ENCODE measurements around the gene LRRC74A. TPM values are rescaled to one million over a fixed set of nuclear protein-coding genes. Genes with fewer than 3 reads are reported as not detected.
A peak's percentile ranks its signal among the peaks of the same experiment; 100 is the strongest.

The LRRC74A gene
- total and polyA plus RNA-seq, 4 donors: 0.26 TPM; not detected in 3

GRCh38 chr14:76827696-76828296, 1.6 kb downstream of the LRRC74A start:
- Histone ChIP-seq H3K4me1 (ENCODE audit: control insufficient read depth, insufficient read depth, low read length) (peaks cover 35% of the 10 kb centered on the region), H3K9me3 (ENCODE audit: control insufficient read depth, insufficient read depth, low read length) (no peaks in the 10 kb centered on the region), H3K27me3 (ENCODE audit: control insufficient read depth, insufficient read depth, low read length) (no peaks in the 10 kb centered on the region), H3K36me3 (ENCODE audit: control insufficient read depth, insufficient read depth, low read length) (no peaks in the 10 kb centered on the region), H3K27ac (ENCODE audit: low read depth, low read length) (peak overlapping the region; percentile 48), H3K4me3 (ENCODE audit: low read depth, low read length) (no peak overlapping the region)
- WGBS (ENCODE audit: insufficient coverage): 60% methylated on average over 6 of the region's 9 CpGs
- DNase-seq (ENCODE audit: low read depth in 4 of 6, low spot score in 6 of 6): peak in 1 of 6 donors; percentile 3

- no peaks in the 10 kb centered on the region for H3K36me3 ChIP-seq (ENCODE audit: control insufficient read depth, insufficient read depth, low read length)
- H3K27me3 ChIP-seq (ENCODE audit: control insufficient read depth, insufficient read depth, low read length): no peaks in the 10 kb centered on the region
- WGBS (ENCODE audit: insufficient coverage): 52% methylated on average over 16 of the region's 17 CpGs
- no peak overlapping the region for H3K4me3 ChIP-seq (ENCODE audit: low read depth, low read length)
- peak in 1 of 6 donors; percentile 12 for DNase-seq (ENCODE audit: low read depth in 4 of 6, low spot score in 6 of 6)
- peak overlapping the region; percentile 48 for H3K27ac ChIP-seq (ENCODE audit: low read depth, low read length)
- no peaks in the 10 kb centered on the region for H3K9me3 ChIP-seq (ENCODE audit: control insufficient read depth, insufficient read depth, low read length)
- H3K4me1 ChIP-seq (ENCODE audit: control insufficient read depth, insufficient read depth, low read length): peaks cover 35% of the 10 kb centered on the region
Measured at GRCh38 chr14:76828339-76829012, 2.3 kb downstream of the LRRC74A start.

- Histone ChIP-seq H3K4me1 (ENCODE audit: control insufficient read depth, insufficient read depth, low read length) (peaks cover 35% of the 10 kb centered on the region), H3K36me3 (ENCODE audit: control insufficient read depth, insufficient read depth, low read length) (no peaks in the 10 kb centered on the region), H3K27ac (ENCODE audit: low read depth, low read length) (no peak overlapping the region), H3K4me3 (ENCODE audit: low read depth, low read length) (no peak overlapping the region), H3K27me3 (ENCODE audit: control insufficient read depth, insufficient read depth, low read length) (no peaks in the 10 kb centered on the region), H3K9me3 (ENCODE audit: control insufficient read depth, insufficient read depth, low read length) (no peaks in the 10 kb centered on the region)
- DNase-seq (ENCODE audit: low read depth in 4 of 6, low spot score in 6 of 6): no peak
- WGBS (ENCODE audit: insufficient coverage): 48% methylated on average over 3 of the region's 3 CpGs
Measured at GRCh38 chr14:76829013-76829365, 2.8 kb downstream of the LRRC74A start.

GRCh38 chr14:76829650-76830421, 3.6 kb downstream of the LRRC74A start:
- 15% methylated on average over 4 of the region's 7 CpGs for WGBS (ENCODE audit: insufficient coverage)
- H3K9me3 ChIP-seq (ENCODE audit: control insufficient read depth, insufficient read depth, low read length): no peaks in the 10 kb centered on the region
- no peaks in the 10 kb centered on the region for H3K36me3 ChIP-seq (ENCODE audit: control insufficient read depth, insufficient read depth, low read length)
- peak overlapping the region; percentile 78 for H3K27ac ChIP-seq (ENCODE audit: low read depth, low read length)
- peak in 4 of 6 donors; percentile 35 to 91 (median 70) for DNase-seq (ENCODE audit: low read depth in 4 of 6, low spot score in 6 of 6)
- H3K27me3 ChIP-seq (ENCODE audit: control insufficient read depth, insufficient read depth, low read length): no peaks in the 10 kb centered on the region
- peaks cover 35% of the 10 kb centered on the region for H3K4me1 ChIP-seq (ENCODE audit: control insufficient read depth, insufficient read depth, low read length)
- H3K4me3 ChIP-seq (ENCODE audit: low read depth, low read length): no peak overlapping the region

GRCh38 chr14:76830556-76830955, 4.3 kb downstream of the LRRC74A start:
- H3K27me3 ChIP-seq (ENCODE audit: control insufficient read depth, insufficient read depth, low read length): no peaks in the 10 kb centered on the region
- no peak for DNase-seq (ENCODE audit: low read depth in 4 of 6, low spot score in 6 of 6)
- no peaks in the 10 kb centered on the region for H3K36me3 ChIP-seq (ENCODE audit: control insufficient read depth, insufficient read depth, low read length)
- no peak overlapping the region for H3K4me3 ChIP-seq (ENCODE audit: low read depth, low read length)
- H3K9me3 ChIP-seq (ENCODE audit: control insufficient read depth, insufficient read depth, low read length): no peaks in the 10 kb centered on the region
- peak overlapping the region; percentile 78 for H3K27ac ChIP-seq (ENCODE audit: low read depth, low read length)
- WGBS (ENCODE audit: insufficient coverage): 40% methylated on average over 1 of the region's 4 CpGs
- H3K4me1 ChIP-seq (ENCODE audit: control insufficient read depth, insufficient read depth, low read length): peaks cover 35% of the 10 kb centered on the region

GRCh38 chr14:76832503-76832988, 6.3 kb downstream of the LRRC74A start:
- Histone ChIP-seq H3K4me1 (ENCODE audit: control insufficient read depth, insufficient read depth, low read length) (peaks cover 35% of the 10 kb centered on the region), H3K27ac (ENCODE audit: low read depth, low read length) (no peak overlapping the region), H3K36me3 (ENCODE audit: control insufficient read depth, insufficient read depth, low read length) (no peaks in the 10 kb centered on the region), H3K4me3 (ENCODE audit: low read depth, low read length) (no peak overlapping the region), H3K27me3 (ENCODE audit: control insufficient read depth, insufficient read depth, low read length) (no peaks in the 10 kb centered on the region), H3K9me3 (ENCODE audit: control insufficient read depth, insufficient read depth, low read length) (no peaks in the 10 kb centered on the region)
- WGBS (ENCODE audit: insufficient coverage): 82% methylated on average over 1 of the region's 1 CpG
- DNase-seq (ENCODE audit: low read depth in 4 of 6, low spot score in 6 of 6): no peak

GRCh38 chr14:76833011-76833410, 6.8 kb downstream of the LRRC74A start:
- no peaks in the 10 kb centered on the region for H3K27me3 ChIP-seq (ENCODE audit: control insufficient read depth, insufficient read depth, low read length)
- no peak for DNase-seq (ENCODE audit: low read depth in 4 of 6, low spot score in 6 of 6)
- no peaks in the 10 kb centered on the region for H3K36me3 ChIP-seq (ENCODE audit: control insufficient read depth, insufficient read depth, low read length)
- no CpG with 5 or more reads among the region's 2 CpGs for WGBS (ENCODE audit: insufficient coverage)
- H3K4me1 ChIP-seq (ENCODE audit: control insufficient read depth, insufficient read depth, low read length): peaks cover 31% of the 10 kb centered on the region
- no peaks in the 10 kb centered on the region for H3K9me3 ChIP-seq (ENCODE audit: control insufficient read depth, insufficient read depth, low read length)
- no peak overlapping the region for H3K4me3 ChIP-seq (ENCODE audit: low read depth, low read length)
- H3K27ac ChIP-seq (ENCODE audit: low read depth, low read length): no peak overlapping the region

GRCh38 chr14:76834241-76834661, 8.0 kb downstream of the LRRC74A start:
- no peaks in the 10 kb centered on the region for H3K9me3 ChIP-seq (ENCODE audit: control insufficient read depth, insufficient read depth, low read length)
- 23% methylated on average over 4 of the region's 7 CpGs for WGBS (ENCODE audit: insufficient coverage)
- H3K36me3 ChIP-seq (ENCODE audit: control insufficient read depth, insufficient read depth, low read length): no peaks in the 10 kb centered on the region
- H3K27me3 ChIP-seq (ENCODE audit: control insufficient read depth, insufficient read depth, low read length): no peaks in the 10 kb centered on the region
- H3K4me1 ChIP-seq (ENCODE audit: control insufficient read depth, insufficient read depth, low read length): peaks cover 19% of the 10 kb centered on the region
- no peak overlapping the region for H3K27ac ChIP-seq (ENCODE audit: low read depth, low read length)
- H3K4me3 ChIP-seq (ENCODE audit: low read depth, low read length): no peak overlapping the region
- peak in 1 of 6 donors; percentile 71 for DNase-seq (ENCODE audit: low read depth in 4 of 6, low spot score in 6 of 6)

GRCh38 chr14:76836029-76836630, 9.9 kb downstream of the LRRC74A start:
- Histone ChIP-seq H3K4me3 (ENCODE audit: low read depth, low read length) (no peak overlapping the region), H3K4me1 (ENCODE audit: control insufficient read depth, insufficient read depth, low read length) (peaks cover 2% of the 10 kb centered on the region), H3K36me3 (ENCODE audit: control insufficient read depth, insufficient read depth, low read length) (no peaks in the 10 kb centered on the region), H3K9me3 (ENCODE audit: control insufficient read depth, insufficient read depth, low read length) (no peaks in the 10 kb centered on the region), H3K27me3 (ENCODE audit: control insufficient read depth, insufficient read depth, low read length) (no peaks in the 10 kb centered on the region), H3K27ac (ENCODE audit: low read depth, low read length) (no peak overlapping the region)
- DNase-seq (ENCODE audit: low read depth in 4 of 6, low spot score in 6 of 6): no peak
- WGBS (ENCODE audit: insufficient coverage): 85% methylated on average over 13 of the region's 13 CpGs
